ENCODE measurements around the gene KCNC3.
A peak's percentile ranks its signal among the peaks of the same experiment; 100 is the strongest.

KCNC3 gene

GRCh38 chr19:50330365-50331078 is 1.3 kb upstream of the KCNC3 start (continued):
- no peak for TF ChIP-seq INSM2 (tag by site-specific recombination; IDR thresholded peaks at IDR 0.05)
- TF ChIP-seq ZNF513 (tag by site-specific recombination; IDR thresholded peaks at IDR 0.05), result no peak
- TF ChIP-seq ZNF626 (tag by site-specific recombination; IDR thresholded peaks at IDR 0.05), result no peak
- TF ChIP-seq ZNF148 (tag by site-specific recombination; IDR thresholded peaks at IDR 0.05; ENCODE audit: borderline replicate concordance), result no peak
- no peak for TF ChIP-seq ZNF48 (tag by site-specific recombination; IDR thresholded peaks at IDR 0.05)
- TF ChIP-seq ZNF768 (tag by site-specific recombination; IDR thresholded peaks at IDR 0.05), result no peak
- 0 out of 2 replicates have a peak, but pooled peaks have one; percentile 51 for TF ChIP-seq ZNF416 (tag by site-specific recombination; IDR thresholded peaks at IDR 0.05)
- no peak for TF ChIP-seq ZNF239 (tag by site-specific recombination; IDR thresholded peaks at IDR 0.05)
- no peak for TF ChIP-seq ZNF398 (tag by site-specific recombination; IDR thresholded peaks at IDR 0.05)
- TF ChIP-seq MYNN (tag by site-specific recombination; IDR thresholded peaks at IDR 0.05; ENCODE audit: borderline replicate concordance), result no peak
- TF ChIP-seq ZNF391 (tag by site-specific recombination; IDR thresholded peaks at IDR 0.05; ENCODE audit: borderline replicate concordance, low read depth), result no peak
- 0 out of 2 replicates have a peak, but pooled peaks have one; percentile 6 for TF ChIP-seq BCL6B (tag by site-specific recombination; IDR thresholded peaks at IDR 0.05)
- TF ChIP-seq ZNF133 (tag by site-specific recombination; IDR thresholded peaks at IDR 0.05), result no peak
- TF ChIP-seq ZBTB20 (tag by site-specific recombination; IDR thresholded peaks at IDR 0.05), result no peak; the same call in 1 of the 2 replicates
- no peak for TF ChIP-seq ZBTB7A (tag by site-specific recombination; IDR thresholded peaks at IDR 0.05; ENCODE audit: low read depth)
- no peak for TF ChIP-seq ZNF664 (tag by site-specific recombination; IDR thresholded peaks at IDR 0.05)
- TF ChIP-seq ZXDB (tag by site-specific recombination; IDR thresholded peaks at IDR 0.05), result no peak
- peak; percentile 14 for TF ChIP-seq ZBTB26 (tag by site-specific recombination; optimal IDR thresholded peaks at IDR 0.05)
- TF ChIP-seq ZSCAN30 (tag by site-specific recombination; IDR thresholded peaks at IDR 0.05), result no peak
- no peak for TF ChIP-seq ZNF138 (tag by site-specific recombination; IDR thresholded peaks at IDR 0.05; ENCODE audit: borderline replicate concordance)
- no peak for TF ChIP-seq TCF7L2 (IDR thresholded peaks at IDR 0.05; ENCODE audit: borderline replicate concordance, low read depth, low read length)
- no peak for TF ChIP-seq ATF2 (tag by site-specific recombination; IDR thresholded peaks at IDR 0.05; ENCODE audit: low read depth)
- no peak for TF ChIP-seq REST (tag by site-specific recombination; IDR thresholded peaks at IDR 0.05)

Measured in HEK293 (cell line).